ENCODE results near the gene ADRB1. TPM values are rescaled to one million over a fixed set of nuclear protein-coding genes. Genes with fewer than 3 reads are reported as not detected.

ADRB1 gene
- total and polyA plus RNA-seq, 4 experiments from 2014 or later = not detected

- no peaks in the 10 kb centered on the region for H3K36me3 Mint-ChIP-seq
- peaks cover 0 to 1% (median 0%) of the 10 kb centered on the region in 4 donors for H3K4me1 Mint-ChIP-seq
- intact Hi-C loops (cut with micrococcal nuclease) = no loop called here
- no peaks in the 10 kb centered on the region for H3K9me3 ChIP-seq (ENCODE audit: control insufficient read depth in 1 of 2, low read length in 2 of 2)
- H3K27me3 Mint-ChIP-seq = peaks cover 6 to 7% of the 10 kb centered on the region in 2 donors
- H3K27ac ChIP-seq (ENCODE audit: low read depth, low read length) = no peak overlapping the region
- H3K4me3 ChIP-seq (ENCODE audit: low read length in 2 of 2) = no peak overlapping the region
- no peaks in the 10 kb centered on the region for H3K9me3 Mint-ChIP-seq
- H3K4me3 Mint-ChIP-seq = no peak overlapping the region
- POLR2A ChIA-PET (ENCODE audit: partially characterized antibody) = no interaction called here
- H3K36me3 ChIP-seq (ENCODE audit: insufficient read depth, low read length) = no peaks in the 10 kb centered on the region
- H3K27ac Mint-ChIP-seq = no peak overlapping the region
- no peaks in the 10 kb centered on the region for H3K27me3 ChIP-seq (ENCODE audit: insufficient read depth, low read length)
- CTCF ChIA-PET (ENCODE audit: partially characterized antibody) = no interaction called here
- no peak for DNase-seq
- H3K4me1 ChIP-seq (ENCODE audit: insufficient read depth, low read length) = no peaks in the 10 kb centered on the region
Measured at GRCh38 chr10:114009281-114009996, 34.2 kb upstream of the ADRB1 start.

GRCh38 chr10:114010316-114010715 lies 33.4 kb upstream of the ADRB1 start:
- no peaks in the 10 kb centered on the region for H3K4me1 Mint-ChIP-seq
- no peaks in the 10 kb centered on the region for H3K36me3 Mint-ChIP-seq
- no peaks in the 10 kb centered on the region for H3K27me3 ChIP-seq (ENCODE audit: insufficient read depth, low read length)
- POLR2A ChIA-PET (ENCODE audit: partially characterized antibody) = no interaction called here
- no peaks in the 10 kb centered on the region for H3K9me3 ChIP-seq (ENCODE audit: control insufficient read depth in 1 of 2, low read length in 2 of 2)
- no peaks in the 10 kb centered on the region for H3K4me1 ChIP-seq (ENCODE audit: insufficient read depth, low read length)
- peaks cover 0 to 3% (median under 1%) of the 10 kb centered on the region in 8 donors for H3K9me3 Mint-ChIP-seq
- no peak overlapping the region for H3K27ac ChIP-seq (ENCODE audit: low read depth, low read length)
- no peak overlapping the region for H3K4me3 Mint-ChIP-seq
- DNase-seq = no peak
- H3K36me3 ChIP-seq (ENCODE audit: insufficient read depth, low read length) = no peaks in the 10 kb centered on the region
- intact Hi-C loops (cut with micrococcal nuclease) = no loop called here
- CTCF ChIA-PET (ENCODE audit: partially characterized antibody) = no interaction called here
- no peak overlapping the region for H3K4me3 ChIP-seq (ENCODE audit: low read length in 2 of 2)
- H3K27me3 Mint-ChIP-seq = peaks cover 1 to 4% of the 10 kb centered on the region in 2 donors
- no peak overlapping the region for H3K27ac Mint-ChIP-seq

- ChIA-PET POLR2A (ENCODE audit: partially characterized antibody) (no interaction called here), CTCF (ENCODE audit: partially characterized antibody) (no interaction called here)
- no peaks in the 10 kb centered on the region for H3K27me3 ChIP-seq (ENCODE audit: insufficient read depth, low read length)
- H3K4me3 Mint-ChIP-seq = no peak overlapping the region
- H3K4me1 Mint-ChIP-seq = no peaks in the 10 kb centered on the region
- no peaks in the 10 kb centered on the region for H3K9me3 ChIP-seq (ENCODE audit: control insufficient read depth in 1 of 2, low read length in 2 of 2)
- no peaks in the 10 kb centered on the region for H3K4me1 ChIP-seq (ENCODE audit: insufficient read depth, low read length)
- H3K27ac ChIP-seq (ENCODE audit: low read depth, low read length) = no peak overlapping the region
- no peaks in the 10 kb centered on the region for H3K36me3 Mint-ChIP-seq
- H3K27me3 Mint-ChIP-seq = peaks cover 1 to 4% of the 10 kb centered on the region in 2 donors
- no peak overlapping the region for H3K27ac Mint-ChIP-seq
- DNase-seq = no peak
- H3K36me3 ChIP-seq (ENCODE audit: insufficient read depth, low read length) = no peaks in the 10 kb centered on the region
- H3K9me3 Mint-ChIP-seq = peaks cover 0 to 9% (median 7%) of the 10 kb centered on the region in 8 donors
- intact Hi-C loops (cut with micrococcal nuclease) = no loop called here
- no peak overlapping the region for H3K4me3 ChIP-seq (ENCODE audit: low read length in 2 of 2)
Measured at GRCh38 chr10:114012650-114013049, 31.0 kb upstream of the ADRB1 start.

GRCh38 chr10:114015708-114016107 lies 28.0 kb upstream of the ADRB1 start:
- Histone ChIP-seq H3K9me3 (ENCODE audit: control insufficient read depth in 1 of 2, low read length in 2 of 2) (no peaks in the 10 kb centered on the region), H3K4me3 (ENCODE audit: low read length in 2 of 2) (no peak overlapping the region), H3K27me3 (ENCODE audit: insufficient read depth, low read length) (no peaks in the 10 kb centered on the region), H3K27ac (ENCODE audit: low read depth, low read length) (no peak overlapping the region), H3K4me1 (ENCODE audit: insufficient read depth, low read length) (no peaks in the 10 kb centered on the region), H3K36me3 (ENCODE audit: insufficient read depth, low read length) (no peaks in the 10 kb centered on the region)
- Mint-ChIP-seq H3K9me3 (peaks cover 0 to 9% (median 7%) of the 10 kb centered on the region in 8 donors), H3K4me3 (no peak overlapping the region), H3K4me1 (peaks cover 0 to 2% (median 0%) of the 10 kb centered on the region in 4 donors), H3K36me3 (no peaks in the 10 kb centered on the region), H3K27me3 (peaks cover 3 to 4% of the 10 kb centered on the region in 2 donors), H3K27ac (peak overlapping the region in 1 of 7 donors; percentile 43)
- CTCF ChIA-PET (ENCODE audit: partially characterized antibody) = interaction anchor here (1.8 kb wide), 1 partner anchor 87 kb away, joined by 4 read pairs; no protein-coding TSS in a partner anchor
- no peak for DNase-seq
- intact Hi-C loops (cut with micrococcal nuclease) = no loop called here
- POLR2A ChIA-PET (ENCODE audit: partially characterized antibody) = no interaction called here

GRCh38 chr10:114017271-114017670 lies 26.4 kb upstream of the ADRB1 start:
- Histone ChIP-seq H3K9me3 (ENCODE audit: control insufficient read depth in 1 of 2, low read length in 2 of 2) (no peaks in the 10 kb centered on the region), H3K27me3 (ENCODE audit: insufficient read depth, low read length) (no peaks in the 10 kb centered on the region), H3K36me3 (ENCODE audit: insufficient read depth, low read length) (no peaks in the 10 kb centered on the region), H3K27ac (ENCODE audit: low read depth, low read length) (no peak overlapping the region), H3K4me3 (ENCODE audit: low read length in 2 of 2) (no peak overlapping the region), H3K4me1 (ENCODE audit: insufficient read depth, low read length) (no peaks in the 10 kb centered on the region)
- DNase-seq = no peak
- H3K4me1 Mint-ChIP-seq = peaks cover 0 to 2% (median 0%) of the 10 kb centered on the region in 4 donors
- peaks cover 3 to 6% of the 10 kb centered on the region in 2 donors for H3K27me3 Mint-ChIP-seq
- peaks cover 0 to 9% (median 7%) of the 10 kb centered on the region in 8 donors for H3K9me3 Mint-ChIP-seq
- no peak overlapping the region for H3K27ac Mint-ChIP-seq
- ChIA-PET CTCF (ENCODE audit: partially characterized antibody) (interaction anchor here (1.6 to 1.8 kb wide), 2 partner anchors 16 to 85 kb away, joined by 3 to 4 read pairs; no protein-coding TSS in a partner anchor), POLR2A (ENCODE audit: partially characterized antibody) (interaction anchor here (1.0 kb wide), 1 partner anchor 56 kb away, joined by 3 read pairs; no protein-coding TSS in a partner anchor)
- intact Hi-C loops (cut with micrococcal nuclease) = no loop called here
- no peak overlapping the region for H3K4me3 Mint-ChIP-seq
- H3K36me3 Mint-ChIP-seq = no peaks in the 10 kb centered on the region

GRCh38 chr10:114017873-114018272 lies 25.8 kb upstream of the ADRB1 start:
- intact Hi-C loops (cut with micrococcal nuclease) = no loop called here
- CTCF ChIA-PET (ENCODE audit: partially characterized antibody) = no interaction called here
- H3K36me3 ChIP-seq (ENCODE audit: insufficient read depth, low read length) = no peaks in the 10 kb centered on the region
- no peak overlapping the region for H3K27ac ChIP-seq (ENCODE audit: low read depth, low read length)
- DNase-seq = no peak
- H3K4me1 ChIP-seq (ENCODE audit: insufficient read depth, low read length) = no peaks in the 10 kb centered on the region
- Mint-ChIP-seq H3K9me3 (peaks cover 0 to 9% (median 7%) of the 10 kb centered on the region in 8 donors), H3K4me3 (no peak overlapping the region), H3K27me3 (peaks cover 3 to 5% of the 10 kb centered on the region in 2 donors), H3K27ac (no peak overlapping the region), H3K4me1 (peaks cover 0 to 2% (median 0%) of the 10 kb centered on the region in 4 donors), H3K36me3 (no peaks in the 10 kb centered on the region)
- no peaks in the 10 kb centered on the region for H3K9me3 ChIP-seq (ENCODE audit: control insufficient read depth in 1 of 2, low read length in 2 of 2)
- no peak overlapping the region for H3K4me3 ChIP-seq (ENCODE audit: low read length in 2 of 2)
- POLR2A ChIA-PET (ENCODE audit: partially characterized antibody) = interaction anchor here (1.0 kb wide), 1 partner anchor 57 kb away, joined by 3 read pairs; no protein-coding TSS in a partner anchor
- H3K27me3 ChIP-seq (ENCODE audit: insufficient read depth, low read length) = no peaks in the 10 kb centered on the region

GRCh38 chr10:114019226-114019625 lies 24.4 kb upstream of the ADRB1 start:
- DNase-seq = no peak
- ChIA-PET CTCF (ENCODE audit: partially characterized antibody) (no interaction called here), POLR2A (ENCODE audit: partially characterized antibody) (no interaction called here)
- no peaks in the 10 kb centered on the region for H3K27me3 ChIP-seq (ENCODE audit: insufficient read depth, low read length)
- no peaks in the 10 kb centered on the region for H3K9me3 ChIP-seq (ENCODE audit: control insufficient read depth in 1 of 2, low read length in 2 of 2)
- Mint-ChIP-seq H3K4me1 (peaks cover 0 to 6% (median 5%) of the 10 kb centered on the region in 4 donors), H3K27me3 (peaks cover 2 to 10% of the 10 kb centered on the region in 2 donors), H3K4me3 (no peak overlapping the region), H3K27ac (no peak overlapping the region), H3K9me3 (peaks cover 0 to 9% (median 7%) of the 10 kb centered on the region in 8 donors), H3K36me3 (no peaks in the 10 kb centered on the region)
- no peak overlapping the region for H3K27ac ChIP-seq (ENCODE audit: low read depth, low read length)
- intact Hi-C loops (cut with micrococcal nuclease) = no loop called here
- H3K4me3 ChIP-seq (ENCODE audit: low read length in 2 of 2) = no peak overlapping the region
- no peaks in the 10 kb centered on the region for H3K36me3 ChIP-seq (ENCODE audit: insufficient read depth, low read length)
- H3K4me1 ChIP-seq (ENCODE audit: insufficient read depth, low read length) = no peaks in the 10 kb centered on the region

Data from CD4-positive, alpha-beta memory T cell (primary cell).